ENCODE data around the gene CLASP1. TPM values are rescaled to one million over a fixed set of nuclear protein-coding genes. Genes with fewer than 3 reads are reported as not detected.

The CLASP1 gene
- total and polyA plus RNA-seq, 2 donors (not counting 3 experiments of a cell fraction or from before 2014, with no cell fraction given), result 10.0 to 57.9 TPM

- intact Hi-C loops (cut with micrococcal nuclease), result no loop called here
- no peaks in the 10 kb centered on the region for H3K79me2 ChIP-seq (ENCODE audit: control insufficient read depth, insufficient read depth, low read length)
- H3K4me3 ChIP-seq (replicated peaks in 1 of 3; ENCODE audit: insufficient read depth in 1 of 3, low read depth in 1 of 3, low read length in 3 of 3), result no peak overlapping the region
- no peaks in the 10 kb centered on the region for H4K20me1 ChIP-seq (replicated peaks; ENCODE audit: control insufficient read depth, extremely low read depth, insufficient read depth, low read length)
- dilution Hi-C loops (cut with MboI; ENCODE audit: extremely low pct_ligation_motif_present, low sequenced_read_pairs), result no loop called here
- no peaks in the 10 kb centered on the region for H3K9me1 ChIP-seq (replicated peaks; ENCODE audit: control insufficient read depth, extremely low read depth, insufficient read depth, low read length)
- no peak overlapping the region for H3K27ac ChIP-seq (ENCODE audit: insufficient read depth, low read depth, low read length)
- H2AFZ ChIP-seq (ENCODE audit: low read depth, low read length), result no peak overlapping the region
- no peaks in the 10 kb centered on the region for H3K36me3 ChIP-seq (ENCODE audit: control insufficient read depth in 2 of 2, extremely low read depth in 1 of 2, insufficient read depth in 2 of 2, low read length in 2 of 2)
- no peak for FAIRE-seq
- no peak for DNase-seq (ENCODE audit: low read depth, low spot score)
- H3K9ac ChIP-seq (replicated peaks; ENCODE audit: extremely low read depth, insufficient read depth, low read length), result no peak overlapping the region
- peaks cover 20% of the 10 kb centered on the region for H3K4me1 ChIP-seq (ENCODE audit: control insufficient read depth, extremely low read depth, insufficient read depth, low read length)
- CTCF ChIA-PET, result interaction anchor here (1.6 kb wide), 1 partner anchor 98 kb away, joined by 4 read pairs; no protein-coding TSS in a partner anchor
- no peaks in the 10 kb centered on the region for H3K9me3 ChIP-seq (replicated peaks; ENCODE audit: control insufficient read depth, insufficient read depth, low read length)
- POLR2A ChIA-PET, result no interaction called here
- H3K27me3 ChIP-seq (ENCODE audit: control insufficient read depth in 2 of 2, insufficient read depth in 2 of 2, low read length in 2 of 2), result no peaks in the 10 kb centered on the region
- BruUV-seq (replicated peaks), result no TSS peak
- no peak overlapping the region for H3K4me2 ChIP-seq (ENCODE audit: insufficient read depth, low read length)
- no peak for TF ChIP-seq CTCF (IDR thresholded peaks at IDR 0.05; ENCODE audit: extremely low read depth in 1 of 2, insufficient read depth in 1 of 2, low read depth in 1 of 2, low read length in 2 of 2)
- no peak for TF ChIP-seq MAX (IDR thresholded peaks at IDR 0.05; ENCODE audit: insufficient read depth, insufficient read length)
- TF ChIP-seq GATA2 (IDR thresholded peaks at IDR 0.05; ENCODE audit: insufficient read depth, insufficient read length, low read depth, low read length), result no peak
- no peak for TF ChIP-seq FOS (IDR thresholded peaks at IDR 0.05; ENCODE audit: borderline replicate concordance, insufficient read depth, low read length)
- TF ChIP-seq MYC (IDR thresholded peaks at IDR 0.05; ENCODE audit: low read depth, low read length), result no peak
- no peak for TF ChIP-seq POLR2A (IDR thresholded peaks at IDR 0.05; ENCODE audit: low read depth, low read length)
- no peak for TF ChIP-seq POLR2AphosphoS5 (IDR thresholded peaks at IDR 0.05; ENCODE audit: insufficient read depth, low read depth, low read length)
Observed at GRCh38 chr2:121695171-121695451, 45.8 kb upstream of the CLASP1 start.

Data from endothelial cell of umbilical vein (primary cell).